ENCODE data around the gene PHLDB1. TPM values are rescaled to one million over a fixed set of nuclear protein-coding genes. Genes with fewer than 3 reads are reported as not detected.

The PHLDB1 gene
- total RNA-seq, 1 donor from 2014 or later, result 45.4 TPM

- no peaks in the 10 kb centered on the region for H3K9me3 Mint-ChIP-seq (ENCODE audit: unreplicated experiment)
- no peak overlapping the region for H3K27ac Mint-ChIP-seq (ENCODE audit: unreplicated experiment)
- peaks cover 19% of the 10 kb centered on the region for H3K36me3 Mint-ChIP-seq (ENCODE audit: low read depth, unreplicated experiment)
- no peak for DNase-seq (ENCODE audit: low spot score)
- peak overlapping the region; percentile 49 for H3K4me3 Mint-ChIP-seq (ENCODE audit: unreplicated experiment)
- TF ChIP-seq, protein P1, sequence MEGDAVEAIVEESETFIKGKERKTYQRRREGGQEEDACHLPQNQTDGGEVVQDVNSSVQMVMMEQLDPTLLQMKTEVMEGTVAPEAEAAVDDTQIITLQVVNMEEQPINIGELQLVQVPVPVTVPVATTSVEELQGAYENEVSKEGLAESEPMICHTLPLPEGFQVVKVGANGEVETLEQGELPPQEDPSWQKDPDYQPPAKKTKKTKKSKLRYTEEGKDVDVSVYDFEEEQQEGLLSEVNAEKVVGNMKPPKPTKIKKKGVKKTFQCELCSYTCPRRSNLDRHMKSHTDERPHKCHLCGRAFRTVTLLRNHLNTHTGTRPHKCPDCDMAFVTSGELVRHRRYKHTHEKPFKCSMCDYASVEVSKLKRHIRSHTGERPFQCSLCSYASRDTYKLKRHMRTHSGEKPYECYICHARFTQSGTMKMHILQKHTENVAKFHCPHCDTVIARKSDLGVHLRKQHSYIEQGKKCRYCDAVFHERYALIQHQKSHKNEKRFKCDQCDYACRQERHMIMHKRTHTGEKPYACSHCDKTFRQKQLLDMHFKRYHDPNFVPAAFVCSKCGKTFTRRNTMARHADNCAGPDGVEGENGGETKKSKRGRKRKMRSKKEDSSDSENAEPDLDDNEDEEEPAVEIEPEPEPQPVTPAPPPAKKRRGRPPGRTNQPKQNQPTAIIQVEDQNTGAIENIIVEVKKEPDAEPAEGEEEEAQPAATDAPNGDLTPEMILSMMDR (IDR thresholded peaks at IDR 0.05; ENCODE audit: unreplicated experiment), result no peak
- peaks cover 23% of the 10 kb centered on the region for H3K27me3 Mint-ChIP-seq (ENCODE audit: unreplicated experiment)
- H3K4me1 Mint-ChIP-seq (ENCODE audit: unreplicated experiment), result peaks cover 25% of the 10 kb centered on the region
These were observed 579 bp upstream of the PHLDB1 start for GRCh38 chr11:118606844-118607228.

- no peak for DNase-seq (ENCODE audit: low spot score)
- TF ChIP-seq, protein P1 (IDR thresholded peaks at IDR 0.05; ENCODE audit: unreplicated experiment), result no peak
- peak overlapping the region; percentile 88 for H3K27ac Mint-ChIP-seq (ENCODE audit: unreplicated experiment)
- H3K4me1 Mint-ChIP-seq (ENCODE audit: unreplicated experiment), result peaks cover 32% of the 10 kb centered on the region
- peak overlapping the region; percentile 90 for H3K4me3 Mint-ChIP-seq (ENCODE audit: unreplicated experiment)
- peaks cover 13% of the 10 kb centered on the region for H3K36me3 Mint-ChIP-seq (ENCODE audit: low read depth, unreplicated experiment)
- no peaks in the 10 kb centered on the region for H3K9me3 Mint-ChIP-seq (ENCODE audit: unreplicated experiment)
- peaks cover 23% of the 10 kb centered on the region for H3K27me3 Mint-ChIP-seq (ENCODE audit: unreplicated experiment)
These were observed 1.2 kb downstream of the PHLDB1 start for GRCh38 chr11:118608360-118609227.

DNA sequence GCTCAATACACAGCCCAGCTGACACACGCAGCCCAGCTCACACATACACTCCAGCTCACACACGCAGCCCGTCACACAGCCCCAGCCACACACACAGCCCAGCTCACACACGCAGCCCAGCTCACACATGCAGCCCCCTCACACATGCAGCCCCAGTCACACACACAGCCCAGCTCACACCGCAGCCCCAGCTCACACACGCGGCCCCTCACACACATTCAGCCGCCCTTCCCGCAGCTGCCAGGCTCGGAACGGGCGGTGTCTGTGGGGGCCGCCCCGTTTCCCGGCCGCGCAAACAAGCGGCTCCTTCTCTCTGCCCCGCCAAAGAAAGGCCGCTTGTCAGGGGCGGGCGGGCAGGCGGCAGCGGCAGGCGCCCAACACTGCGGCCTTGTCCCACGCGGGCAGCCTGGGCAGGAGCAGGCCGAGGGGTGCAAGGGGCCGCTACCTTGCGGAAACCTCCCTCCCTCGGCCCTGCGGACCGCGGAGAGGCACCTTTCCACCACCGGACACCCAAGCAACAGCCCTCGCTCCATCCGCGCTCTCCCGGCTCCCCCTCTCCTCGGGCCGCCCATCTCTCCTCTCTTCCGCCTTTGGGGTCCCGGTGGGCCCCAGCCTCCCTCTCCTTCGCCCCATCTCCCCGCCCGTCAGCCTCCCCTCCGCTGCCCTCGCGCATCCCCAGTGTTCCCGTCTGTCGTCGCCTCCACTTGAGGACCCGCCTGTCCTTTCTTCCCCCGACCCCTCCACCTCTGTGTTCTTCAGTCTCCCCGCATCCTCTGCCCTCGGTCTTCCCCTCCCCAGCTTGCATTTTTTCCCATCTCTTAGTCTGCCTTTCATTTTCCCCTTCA is 2.2 kb downstream of the PHLDB1 start:
- H3K4me1 Mint-ChIP-seq (ENCODE audit: unreplicated experiment), result peaks cover 32% of the 10 kb centered on the region
- TF ChIP-seq, protein P1 (IDR thresholded peaks at IDR 0.05; ENCODE audit: unreplicated experiment), result no peak
- peaks cover 16% of the 10 kb centered on the region for H3K36me3 Mint-ChIP-seq (ENCODE audit: low read depth, unreplicated experiment)
- H3K4me3 Mint-ChIP-seq (ENCODE audit: unreplicated experiment), result peak overlapping the region; percentile 90
- no peaks in the 10 kb centered on the region for H3K9me3 Mint-ChIP-seq (ENCODE audit: unreplicated experiment)
- DNase-seq (ENCODE audit: low spot score), result peak; percentile 34
- H3K27me3 Mint-ChIP-seq (ENCODE audit: unreplicated experiment), result peaks cover 23% of the 10 kb centered on the region
- H3K27ac Mint-ChIP-seq (ENCODE audit: unreplicated experiment), result peak overlapping the region; percentile 88

DNA sequence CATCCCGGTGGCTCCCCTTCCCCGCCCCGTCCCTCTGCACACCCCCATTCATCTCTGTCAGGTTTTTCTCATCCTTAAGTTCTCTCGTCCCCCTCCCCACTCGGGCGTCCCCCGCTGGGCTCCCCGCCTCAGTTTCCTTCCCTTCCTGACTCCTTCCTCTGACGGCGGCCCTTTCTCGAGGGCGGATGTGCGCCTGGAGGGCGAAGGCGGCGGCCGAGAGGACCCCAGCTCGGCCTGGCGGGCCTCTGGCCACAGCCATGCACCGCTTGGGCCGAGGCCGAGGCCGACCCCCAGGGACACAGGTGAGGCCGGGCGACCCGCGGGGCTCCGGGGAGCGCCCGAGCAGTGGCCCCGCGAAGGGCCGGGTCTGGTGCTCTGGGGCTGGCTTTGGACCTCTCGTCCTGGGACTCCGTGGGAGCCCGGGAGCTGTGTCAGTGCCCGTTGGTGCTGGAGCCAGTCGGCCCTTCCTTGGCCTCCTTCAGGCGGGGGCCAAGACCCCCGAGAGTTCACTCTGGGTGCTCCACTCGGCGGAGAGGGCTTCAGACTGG is 2.9 kb downstream of the PHLDB1 start:
- no peaks in the 10 kb centered on the region for H3K9me3 Mint-ChIP-seq (ENCODE audit: unreplicated experiment)
- peaks cover 20% of the 10 kb centered on the region for H3K27me3 Mint-ChIP-seq (ENCODE audit: unreplicated experiment)

More for the DNA sequence above, 2.9 kb downstream of the PHLDB1 start:
- TF ChIP-seq, protein P1 (IDR thresholded peaks at IDR 0.05; ENCODE audit: unreplicated experiment), result no peak
- H3K4me1 Mint-ChIP-seq (ENCODE audit: unreplicated experiment), result peaks cover 28% of the 10 kb centered on the region
- peak overlapping the region; percentile 73 for H3K4me3 Mint-ChIP-seq (ENCODE audit: unreplicated experiment)
- DNase-seq (ENCODE audit: low spot score), result no peak
- peaks cover 17% of the 10 kb centered on the region for H3K36me3 Mint-ChIP-seq (ENCODE audit: low read depth, unreplicated experiment)
- no peak overlapping the region for H3K27ac Mint-ChIP-seq (ENCODE audit: unreplicated experiment)
